Choroid plexus epithelial cell (primary cell): ENCODE results near the gene PRR5L.

Experiments used
- DNase-seq: peaks from one replicate; pipeline ENCODE4 v3.0.0-alpha.2; 2010; ENCODE audit warnings: low read depth
- H3K4me3 ChIP-seq: 2 replicates; pipeline ENCODE4 v1.5.1; 2011; ENCODE audit warnings: low read depth, mild to moderate bottlenecking, control low read depth, low read length, moderate library complexity
- CTCF ChIP-seq: conservative IDR thresholded peaks from 2 replicates; pipeline ENCODE4 v1.5.1; 2011; ENCODE audit warnings: low read depth, mild to moderate bottlenecking, control low read depth, inconsistent platforms, low read length, moderate library complexity

PRR5L gene

GRCh38 chr11:36295926-36296325 lies at the start of gene PRR5L:
Gene PRR5L (plus strand): TSS chr11:36296288. CDS start chr11:36401122, 104,834 bp downstream.
- H3K4me3 ChIP-seq: no peak within 1 kb of the TSS
- no peak for TF ChIP-seq CTCF
- no peak for DNase-seq

GRCh38 chr11:36247493-36247892 lies 48.6 kb upstream of the PRR5L start:
- DNase-seq: no peak
- no peak for TF ChIP-seq CTCF
- no peak overlapping the region for H3K4me3 ChIP-seq

GRCh38 chr11:36248436-36248835 lies 47.7 kb upstream of the PRR5L start:
- no peak overlapping the region for H3K4me3 ChIP-seq
- no peak for DNase-seq
- no peak for TF ChIP-seq CTCF

- peak; percentile 94 for DNase-seq
- H3K4me3 ChIP-seq: no peak overlapping the region
- TF ChIP-seq CTCF: no peak
These were observed 46.8 kb upstream of the PRR5L start for GRCh38 chr11:36249246-36249645.

GRCh38 chr11:36251823-36252222 lies 44.3 kb upstream of the PRR5L start:
- no peak for DNase-seq
- H3K4me3 ChIP-seq: no peak overlapping the region
- TF ChIP-seq CTCF: no peak

GRCh38 chr11:36253238-36253637 lies 42.9 kb upstream of the PRR5L start:
- no peak overlapping the region for H3K4me3 ChIP-seq
- no peak for TF ChIP-seq CTCF
- no peak for DNase-seq

GRCh38 chr11:36254713-36255112 lies 41.4 kb upstream of the PRR5L start:
- peak; percentile 67 for DNase-seq
- no peak for TF ChIP-seq CTCF
- no peak overlapping the region for H3K4me3 ChIP-seq
